ENCODE measurements around the gene GPAM. TPM values are rescaled to one million over a fixed set of nuclear protein-coding genes. Genes with fewer than 3 reads are reported as not detected.

The GPAM gene
- total and polyA plus RNA-seq, 4 donors: 35.5 to 214 (median 147) TPM

DNA sequence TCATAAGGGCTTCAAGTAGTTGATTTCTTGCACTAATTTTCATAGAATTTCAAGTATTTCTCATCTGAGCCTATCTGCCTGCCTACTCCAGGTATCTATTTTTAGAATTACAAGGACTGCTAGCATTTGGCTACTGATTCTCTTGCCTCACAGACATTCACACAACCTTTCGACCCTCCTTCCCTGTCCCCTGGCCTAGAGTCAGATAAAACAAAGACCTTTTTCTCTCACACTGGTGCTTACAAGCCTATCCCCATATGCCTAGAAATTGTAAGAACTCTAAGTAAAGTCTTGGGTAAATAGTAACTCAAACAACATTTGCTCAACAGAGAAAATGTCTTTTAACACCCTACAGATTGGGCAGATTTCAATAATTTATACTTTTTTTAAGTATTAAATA lies 6.3 kb downstream of the GPAM start:
- Histone ChIP-seq H3K4me1 (ENCODE audit: control insufficient read depth in 4 of 4, insufficient read depth in 4 of 4, low read length in 3 of 4) (peaks cover 2 to 65% (median 25%) of the 10 kb centered on the region in 4 donors), H3K4me3 (ENCODE audit: low read depth in 1 of 3, low read length in 3 of 3) (no peak overlapping the region), H3K9ac (ENCODE audit: low read depth in 1 of 2, low read length in 2 of 2) (peak overlapping the region in 1 of 2 donors; percentile 36), H3K27ac (ENCODE audit: low read depth in 1 of 2, low read length in 2 of 2) (peak overlapping the region; percentile 27 to 53), H3K9me3 (ENCODE audit: control insufficient read depth in 4 of 4, low read length in 3 of 4) (no peaks in the 10 kb centered on the region), H3K36me3 (ENCODE audit: control insufficient read depth in 4 of 4, insufficient read depth in 3 of 4, low read depth in 1 of 4, low read length in 3 of 4) (peaks cover 0 to 67% (median 38%) of the 10 kb centered on the region in 4 donors), H3K27me3 (ENCODE audit: control insufficient read depth in 4 of 4, insufficient read depth in 4 of 4, low read length in 3 of 4) (no peaks in the 10 kb centered on the region)
- DNase-seq (ENCODE audit: low spot score): no peak
- TF ChIP-seq SP1 (IDR thresholded peaks at IDR 0.05) (peak; percentile 43), NR2F2 (IDR thresholded peaks at IDR 0.05) (peak; percentile 34), HNF4G (IDR thresholded peaks at IDR 0.05) (peak; percentile 42), HNF4A (conservative IDR thresholded peaks at IDR 0.05) (peak; percentile 81 to 83), EGR1 (IDR thresholded peaks at IDR 0.05; ENCODE audit: low read depth in 2 of 2) (no peak), FOXA1 (IDR thresholded peaks at IDR 0.05) (no peak), RXRA (IDR thresholded peaks at IDR 0.05) (peak; percentile 49 to 67), JUND (IDR thresholded peaks at IDR 0.05) (peak in 1 of 2 donors; percentile 8), RAD21 (IDR thresholded peaks at IDR 0.05) (peak; percentile 25 to 33), TAF1 (conservative IDR thresholded peaks at IDR 0.05) (no peak), YY1 (IDR thresholded peaks at IDR 0.05) (no peak)
- TF ChIP-seq, protein P1, sequence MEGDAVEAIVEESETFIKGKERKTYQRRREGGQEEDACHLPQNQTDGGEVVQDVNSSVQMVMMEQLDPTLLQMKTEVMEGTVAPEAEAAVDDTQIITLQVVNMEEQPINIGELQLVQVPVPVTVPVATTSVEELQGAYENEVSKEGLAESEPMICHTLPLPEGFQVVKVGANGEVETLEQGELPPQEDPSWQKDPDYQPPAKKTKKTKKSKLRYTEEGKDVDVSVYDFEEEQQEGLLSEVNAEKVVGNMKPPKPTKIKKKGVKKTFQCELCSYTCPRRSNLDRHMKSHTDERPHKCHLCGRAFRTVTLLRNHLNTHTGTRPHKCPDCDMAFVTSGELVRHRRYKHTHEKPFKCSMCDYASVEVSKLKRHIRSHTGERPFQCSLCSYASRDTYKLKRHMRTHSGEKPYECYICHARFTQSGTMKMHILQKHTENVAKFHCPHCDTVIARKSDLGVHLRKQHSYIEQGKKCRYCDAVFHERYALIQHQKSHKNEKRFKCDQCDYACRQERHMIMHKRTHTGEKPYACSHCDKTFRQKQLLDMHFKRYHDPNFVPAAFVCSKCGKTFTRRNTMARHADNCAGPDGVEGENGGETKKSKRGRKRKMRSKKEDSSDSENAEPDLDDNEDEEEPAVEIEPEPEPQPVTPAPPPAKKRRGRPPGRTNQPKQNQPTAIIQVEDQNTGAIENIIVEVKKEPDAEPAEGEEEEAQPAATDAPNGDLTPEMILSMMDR (IDR thresholded peaks at IDR 0.05; ENCODE audit: low read depth, low read length, missing input control): no peak
- TF ChIP-seq, protein P2, sequence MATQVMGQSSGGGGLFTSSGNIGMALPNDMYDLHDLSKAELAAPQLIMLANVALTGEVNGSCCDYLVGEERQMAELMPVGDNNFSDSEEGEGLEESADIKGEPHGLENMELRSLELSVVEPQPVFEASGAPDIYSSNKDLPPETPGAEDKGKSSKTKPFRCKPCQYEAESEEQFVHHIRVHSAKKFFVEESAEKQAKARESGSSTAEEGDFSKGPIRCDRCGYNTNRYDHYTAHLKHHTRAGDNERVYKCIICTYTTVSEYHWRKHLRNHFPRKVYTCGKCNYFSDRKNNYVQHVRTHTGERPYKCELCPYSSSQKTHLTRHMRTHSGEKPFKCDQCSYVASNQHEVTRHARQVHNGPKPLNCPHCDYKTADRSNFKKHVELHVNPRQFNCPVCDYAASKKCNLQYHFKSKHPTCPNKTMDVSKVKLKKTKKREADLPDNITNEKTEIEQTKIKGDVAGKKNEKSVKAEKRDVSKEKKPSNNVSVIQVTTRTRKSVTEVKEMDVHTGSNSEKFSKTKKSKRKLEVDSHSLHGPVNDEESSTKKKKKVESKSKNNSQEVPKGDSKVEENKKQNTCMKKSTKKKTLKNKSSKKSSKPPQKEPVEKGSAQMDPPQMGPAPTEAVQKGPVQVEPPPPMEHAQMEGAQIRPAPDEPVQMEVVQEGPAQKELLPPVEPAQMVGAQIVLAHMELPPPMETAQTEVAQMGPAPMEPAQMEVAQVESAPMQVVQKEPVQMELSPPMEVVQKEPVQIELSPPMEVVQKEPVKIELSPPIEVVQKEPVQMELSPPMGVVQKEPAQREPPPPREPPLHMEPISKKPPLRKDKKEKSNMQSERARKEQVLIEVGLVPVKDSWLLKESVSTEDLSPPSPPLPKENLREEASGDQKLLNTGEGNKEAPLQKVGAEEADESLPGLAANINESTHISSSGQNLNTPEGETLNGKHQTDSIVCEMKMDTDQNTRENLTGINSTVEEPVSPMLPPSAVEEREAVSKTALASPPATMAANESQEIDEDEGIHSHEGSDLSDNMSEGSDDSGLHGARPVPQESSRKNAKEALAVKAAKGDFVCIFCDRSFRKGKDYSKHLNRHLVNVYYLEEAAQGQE (IDR thresholded peaks at IDR 0.05): peak; percentile 11
- TF ChIP-seq, protein P3, sequence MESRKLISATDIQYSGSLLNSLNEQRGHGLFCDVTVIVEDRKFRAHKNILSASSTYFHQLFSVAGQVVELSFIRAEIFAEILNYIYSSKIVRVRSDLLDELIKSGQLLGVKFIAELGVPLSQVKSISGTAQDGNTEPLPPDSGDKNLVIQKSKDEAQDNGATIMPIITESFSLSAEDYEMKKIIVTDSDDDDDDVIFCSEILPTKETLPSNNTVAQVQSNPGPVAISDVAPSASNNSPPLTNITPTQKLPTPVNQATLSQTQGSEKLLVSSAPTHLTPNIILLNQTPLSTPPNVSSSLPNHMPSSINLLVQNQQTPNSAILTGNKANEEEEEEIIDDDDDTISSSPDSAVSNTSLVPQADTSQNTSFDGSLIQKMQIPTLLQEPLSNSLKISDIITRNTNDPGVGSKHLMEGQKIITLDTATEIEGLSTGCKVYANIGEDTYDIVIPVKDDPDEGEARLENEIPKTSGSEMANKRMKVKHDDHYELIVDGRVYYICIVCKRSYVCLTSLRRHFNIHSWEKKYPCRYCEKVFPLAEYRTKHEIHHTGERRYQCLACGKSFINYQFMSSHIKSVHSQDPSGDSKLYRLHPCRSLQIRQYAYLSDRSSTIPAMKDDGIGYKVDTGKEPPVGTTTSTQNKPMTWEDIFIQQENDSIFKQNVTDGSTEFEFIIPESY (IDR thresholded peaks at IDR 0.05): no peak
- TF ChIP-seq, protein P4, sequence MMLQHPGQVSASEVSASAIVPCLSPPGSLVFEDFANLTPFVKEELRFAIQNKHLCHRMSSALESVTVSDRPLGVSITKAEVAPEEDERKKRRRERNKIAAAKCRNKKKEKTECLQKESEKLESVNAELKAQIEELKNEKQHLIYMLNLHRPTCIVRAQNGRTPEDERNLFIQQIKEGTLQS (IDR thresholded peaks at IDR 0.05): no peak
- 31% methylated on average over 1 of the region's 1 CpG for WGBS

DNA sequence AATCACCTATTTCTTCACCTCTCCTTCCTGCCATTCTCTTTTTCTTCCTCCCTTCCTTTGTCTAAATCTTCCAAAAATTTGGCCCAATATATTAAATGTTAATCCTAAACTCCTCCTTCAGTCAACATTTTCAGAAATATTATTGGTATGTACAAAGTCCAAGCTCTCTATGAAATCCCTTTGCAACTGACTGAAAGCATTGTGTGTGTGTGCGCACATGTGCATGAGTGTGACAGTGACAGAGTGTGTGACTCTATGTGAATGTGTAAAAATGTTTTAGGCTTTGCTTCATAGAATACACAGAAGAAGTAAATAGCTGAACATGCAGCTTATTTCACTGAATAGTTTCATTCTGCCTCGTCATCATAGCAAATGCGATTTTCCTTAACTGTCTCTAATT lies 7.0 kb downstream of the GPAM start:
- 56% methylated on average over 3 of the region's 3 CpGs for WGBS
- TF ChIP-seq TAF1 (conservative IDR thresholded peaks at IDR 0.05) (no peak), EGR1 (IDR thresholded peaks at IDR 0.05; ENCODE audit: low read depth in 2 of 2) (no peak), HNF4A (conservative IDR thresholded peaks at IDR 0.05) (peak; percentile 36 to 65), JUND (IDR thresholded peaks at IDR 0.05) (no peak), NR2F2 (IDR thresholded peaks at IDR 0.05) (no peak)
- TF ChIP-seq, protein P1 (IDR thresholded peaks at IDR 0.05; ENCODE audit: low read depth, low read length, missing input control): no peak
- Histone ChIP-seq H3K4me3 (ENCODE audit: low read depth in 1 of 3, low read length in 3 of 3) (no peak overlapping the region), H3K27ac (ENCODE audit: low read depth in 1 of 2, low read length in 2 of 2) (peak overlapping the region; percentile 27 to 55), H3K4me1 (ENCODE audit: control insufficient read depth in 4 of 4, insufficient read depth in 4 of 4, low read length in 3 of 4) (peaks cover 2 to 58% (median 24%) of the 10 kb centered on the region in 4 donors), H3K9me3 (ENCODE audit: control insufficient read depth in 4 of 4, low read length in 3 of 4) (no peaks in the 10 kb centered on the region), H3K36me3 (ENCODE audit: control insufficient read depth in 4 of 4, insufficient read depth in 3 of 4, low read depth in 1 of 4, low read length in 3 of 4) (peaks cover 0 to 71% (median 41%) of the 10 kb centered on the region in 4 donors), H3K9ac (ENCODE audit: low read depth in 1 of 2, low read length in 2 of 2) (no peak overlapping the region), H3K27me3 (ENCODE audit: control insufficient read depth in 4 of 4, insufficient read depth in 4 of 4, low read length in 3 of 4) (no peaks in the 10 kb centered on the region)
- DNase-seq (ENCODE audit: low spot score): no peak

All from liver (tissue), 9 donors.